Activated CD8-positive, alpha-beta memory T cell treated with anti-CD3 and anti-CD28 coated beads for 4 hours (primary cell): ENCODE data around the gene CUX1.
"Not testable (repeated sequence)": the region's sequence is repeated elsewhere in the genome, so short reads cannot be mapped to it uniquely, and the experiment has no call there.

Experiments used
- DNase-seq, 2 donors: peaks; one replicate each; pipeline ENCODE4 v3.0.0-alpha.2; 2020; ENCODE audit warnings: low read depth in 2 of 2

CUX1 gene

DNA sequence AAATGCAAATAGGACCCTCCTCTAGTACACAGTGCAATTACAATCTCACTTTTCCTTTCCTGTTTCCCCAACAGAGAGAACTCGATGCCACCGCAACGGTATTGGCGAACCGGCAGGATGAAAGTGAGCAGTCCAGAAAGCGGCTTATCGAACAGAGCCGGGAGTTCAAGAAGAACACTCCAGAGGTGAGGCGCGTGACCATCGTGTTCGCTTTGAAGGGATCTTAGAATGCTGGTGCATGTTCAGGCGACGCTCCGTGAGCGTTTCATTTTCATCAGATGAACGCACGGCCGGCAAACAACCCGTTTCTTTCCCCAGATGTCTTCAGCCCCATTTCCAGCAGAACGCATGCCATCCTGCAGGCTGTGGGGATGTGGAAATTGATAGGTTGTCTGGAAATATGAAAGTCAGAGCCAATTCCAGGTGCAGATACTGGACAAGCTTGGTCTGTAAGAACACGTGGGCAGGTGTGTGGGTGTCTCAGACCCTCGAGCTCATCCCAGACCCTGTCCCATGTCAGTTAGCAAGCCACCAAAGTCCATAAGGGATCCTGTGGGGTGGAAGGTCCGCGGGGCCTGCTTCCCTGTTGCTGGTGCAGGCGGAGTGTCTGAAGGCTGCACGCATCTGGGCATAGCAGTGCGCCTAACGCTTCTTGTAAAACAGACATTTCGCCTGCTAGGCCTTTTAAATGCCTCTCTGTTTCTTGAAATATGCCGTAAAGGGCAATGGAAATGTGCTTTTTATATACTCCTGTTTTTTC is 98.8 kb downstream of the CUX1 start:
- no peak for DNase-seq

DNA sequence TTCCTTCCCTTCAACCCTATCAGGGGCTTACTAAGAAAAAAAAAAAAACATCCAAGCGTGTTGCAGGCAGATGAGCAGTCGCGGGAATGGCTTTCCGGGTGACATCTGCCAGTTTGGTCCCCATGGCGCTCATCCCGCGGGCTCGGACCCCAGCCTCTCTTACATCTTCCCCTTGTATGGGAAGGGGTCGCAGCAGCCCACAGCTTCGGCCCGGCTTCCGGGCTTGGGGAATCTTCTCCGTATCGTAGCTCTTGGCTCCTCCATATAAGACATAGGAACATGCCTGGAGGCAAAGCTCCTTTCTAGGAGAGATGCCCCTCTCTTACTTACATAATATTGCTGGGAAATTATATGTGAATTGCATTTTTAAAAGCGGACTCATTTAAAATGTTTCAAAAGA is 99.5 kb downstream of the CUX1 start:
- DNase-seq = no peak

DNA sequence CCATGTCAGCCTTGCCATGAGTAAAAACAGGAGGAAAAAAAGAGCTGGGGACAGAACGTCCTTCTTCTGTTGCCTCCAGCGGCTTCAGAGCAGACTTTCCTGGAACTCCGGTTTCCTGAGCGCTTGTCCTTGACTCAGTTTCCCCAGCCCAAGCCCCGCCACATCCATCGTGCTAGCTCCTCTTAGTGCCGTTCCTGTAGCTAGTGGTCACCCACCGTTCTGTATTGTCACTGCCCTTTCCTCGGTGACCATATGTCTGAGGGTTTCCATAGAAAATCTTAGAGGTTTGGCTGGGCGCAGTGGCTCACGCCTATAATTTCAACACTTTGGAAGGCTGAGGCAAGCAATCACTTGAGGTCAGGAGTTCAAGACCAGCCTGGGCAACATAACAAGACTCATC is 100.1 kb downstream of the CUX1 start:
- DNase-seq = no peak

DNA sequence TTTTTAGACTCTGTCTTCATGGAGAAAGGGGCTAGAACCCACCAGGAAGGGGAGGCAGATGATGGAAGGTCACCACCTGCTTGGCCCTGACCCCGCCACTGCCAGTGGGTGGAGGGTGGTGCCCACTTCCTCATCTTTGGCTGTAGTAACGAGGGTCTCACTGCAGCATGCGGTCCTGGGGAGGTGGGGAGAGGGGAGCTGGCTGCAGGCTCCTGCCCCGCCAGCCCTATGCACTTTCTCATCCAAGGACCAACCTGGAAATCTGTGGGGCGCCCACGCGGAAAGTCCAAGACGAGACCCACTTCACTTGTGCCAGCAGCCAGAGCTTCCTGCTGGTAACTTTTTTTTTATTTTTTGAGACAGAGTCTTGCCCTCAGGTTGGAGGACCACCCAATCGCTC is 101.0 kb downstream of the CUX1 start:
- no peak for DNase-seq

DNA sequence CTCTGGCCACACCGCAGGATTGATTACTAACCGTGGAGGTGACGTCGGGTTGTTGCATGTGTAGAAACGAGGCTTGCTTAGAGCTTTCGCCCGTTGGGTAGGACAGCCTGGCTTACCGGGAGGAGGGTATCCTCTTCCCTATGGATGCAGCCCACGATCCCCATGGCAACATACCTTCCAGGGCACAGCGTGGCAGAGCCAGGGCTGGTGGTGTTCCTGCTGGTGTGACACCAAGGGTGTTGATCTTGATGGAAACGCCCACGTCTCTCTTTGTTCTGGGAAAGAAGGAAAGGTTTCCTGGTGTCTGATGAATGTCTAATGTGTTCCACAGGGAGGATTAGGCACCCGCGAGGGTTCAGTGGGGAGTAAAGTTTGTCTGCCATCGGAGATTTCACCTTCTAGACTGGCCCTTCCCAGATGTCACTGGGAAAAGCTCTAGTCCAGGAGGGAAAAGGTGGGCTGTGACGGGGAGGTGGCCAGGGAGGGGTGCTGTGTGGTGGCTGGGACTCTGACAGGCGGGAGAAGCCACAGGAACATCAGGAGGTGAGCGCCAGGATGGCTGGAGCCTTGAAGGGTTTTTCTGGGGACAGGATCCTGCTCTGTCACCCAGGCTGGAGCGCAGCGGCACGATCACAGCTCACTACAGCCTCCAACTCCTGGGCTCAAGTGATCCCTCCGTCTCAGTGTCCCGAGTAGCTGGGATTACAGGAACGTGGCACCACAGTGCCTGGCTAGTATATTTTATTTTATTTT is 102.1 kb downstream of the CUX1 start:
- no peak for DNase-seq

DNA sequence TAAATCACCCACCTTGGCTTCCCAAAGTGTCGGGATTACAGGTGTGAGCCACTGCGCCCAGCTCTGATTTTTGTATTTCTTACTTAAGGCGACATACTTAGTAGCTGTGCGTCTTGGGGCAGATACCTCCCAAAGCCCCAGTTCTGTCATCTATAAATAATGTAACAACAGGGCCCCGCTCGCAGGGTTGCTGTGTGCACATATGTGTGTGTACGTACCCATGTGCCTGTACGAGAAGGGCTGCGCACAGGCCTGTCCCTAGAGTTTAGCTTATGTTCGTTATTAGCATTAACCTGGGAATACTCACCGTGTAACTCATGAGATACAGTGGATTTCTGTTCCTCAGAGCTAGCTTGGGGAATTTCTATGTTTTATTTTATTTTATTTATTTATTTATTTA is 103.6 kb downstream of the CUX1 start:
- DNase-seq = no peak

DNA sequence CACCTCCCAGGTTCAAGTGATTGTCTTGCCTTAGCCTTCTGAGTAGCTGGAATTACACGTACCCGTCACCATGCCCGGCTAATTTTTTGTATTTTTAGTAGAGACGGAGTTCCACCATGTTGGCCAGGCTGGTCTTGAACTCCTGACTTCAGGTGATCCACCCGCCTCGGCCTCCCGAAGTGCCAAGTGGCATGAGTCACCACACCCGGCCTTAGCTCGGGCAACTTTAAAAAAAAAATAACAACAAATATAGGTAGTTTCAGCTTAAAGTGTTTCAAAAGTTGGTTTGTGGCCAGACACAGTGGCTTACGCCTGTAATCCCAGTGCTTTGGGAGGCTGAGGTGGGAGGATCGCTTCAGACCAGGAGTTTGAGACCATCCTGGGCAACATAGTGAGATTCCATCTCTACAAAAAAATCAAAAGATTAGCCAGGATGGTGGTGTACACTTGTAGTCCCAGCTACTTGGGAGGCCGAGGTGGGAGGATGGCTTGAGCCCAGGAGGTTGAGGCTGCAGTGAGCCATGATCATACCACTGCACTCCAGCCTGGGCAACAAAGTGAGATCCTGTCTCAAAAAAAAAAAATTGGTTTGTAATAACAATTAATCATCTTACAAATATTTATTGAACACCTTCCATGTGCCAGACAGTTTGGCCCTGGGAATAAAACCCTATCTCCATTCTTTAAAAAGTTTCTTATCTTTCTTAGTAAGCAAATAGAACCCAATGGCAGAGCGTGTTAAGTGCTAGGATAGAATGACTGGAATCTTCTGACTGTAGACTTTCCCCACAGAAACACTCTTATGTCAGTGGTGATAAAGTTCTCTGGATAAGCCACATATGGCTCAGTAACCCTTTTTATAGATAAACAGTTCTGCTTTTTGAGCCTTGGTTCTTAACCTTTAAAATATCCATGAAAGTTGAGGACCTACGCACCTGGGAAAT is 104.4 kb downstream of the CUX1 start:
- DNase-seq = not testable (repeated sequence)

DNA sequence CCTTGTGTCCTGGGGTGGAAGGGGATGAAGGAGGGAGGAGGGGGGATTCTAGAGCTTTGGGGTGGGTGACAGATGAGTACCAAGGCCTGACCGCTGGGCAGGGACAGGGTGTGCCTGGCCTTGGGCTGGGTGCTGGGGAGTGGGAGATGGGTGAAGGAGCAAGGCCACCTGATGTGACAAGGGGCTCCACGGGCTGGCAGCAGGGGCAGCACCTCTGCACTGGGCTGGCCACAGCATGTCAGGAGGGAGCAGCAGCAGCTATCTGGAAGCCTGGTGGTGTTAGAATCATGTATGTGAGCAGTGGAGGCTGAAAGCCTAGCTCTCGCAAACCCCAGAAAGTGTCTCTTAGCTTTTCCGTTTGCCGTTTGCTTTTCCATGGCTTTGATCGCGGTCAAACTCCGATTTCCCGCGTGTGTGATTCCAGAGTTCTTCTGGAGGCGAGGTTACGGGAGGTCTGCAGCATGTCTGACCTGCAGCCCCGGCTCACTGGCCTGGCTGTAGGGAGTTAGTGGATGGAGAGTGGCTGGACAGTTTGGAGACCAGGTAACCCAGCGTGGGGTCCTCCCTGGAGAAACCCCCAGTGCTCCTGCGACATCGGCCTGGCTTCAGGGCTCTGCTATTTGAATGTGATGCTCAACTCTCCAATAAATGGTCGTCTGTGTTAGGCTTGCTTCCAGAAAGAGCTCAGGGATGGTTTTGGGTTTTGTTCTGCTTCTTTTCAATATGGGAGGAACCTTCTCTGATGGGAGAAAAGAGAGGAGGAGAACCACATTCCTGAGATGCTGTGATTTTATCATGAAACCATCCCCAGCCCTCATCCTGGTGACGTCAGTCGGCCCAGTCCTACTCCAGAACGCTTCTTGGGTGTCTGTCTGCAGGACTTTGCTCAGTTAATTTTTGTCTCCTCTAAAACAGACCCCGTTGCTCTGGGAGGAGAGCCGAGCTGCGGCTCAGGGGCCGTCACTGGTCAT is 105.5 kb downstream of the CUX1 start:
- no peak for DNase-seq

DNA sequence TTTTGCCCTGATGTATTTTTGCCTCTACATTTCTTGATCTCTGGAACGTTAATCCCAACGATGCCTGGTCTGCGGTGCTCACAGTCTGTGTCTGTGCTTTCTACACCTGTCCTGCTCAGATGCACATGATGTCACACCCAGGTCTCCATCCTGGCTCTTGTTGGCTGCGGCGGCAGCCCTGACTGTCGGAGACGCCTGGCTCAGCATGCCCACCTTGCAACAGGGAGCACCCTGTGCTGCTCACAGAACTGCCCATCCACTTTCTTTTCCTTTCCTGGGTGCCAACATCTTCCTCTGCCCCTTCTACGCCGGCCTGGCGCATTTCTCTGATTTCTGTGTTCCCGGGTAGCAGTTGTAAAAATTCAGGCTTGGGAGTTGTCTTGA is 106.2 kb downstream of the CUX1 start:
- no peak for DNase-seq

DNA sequence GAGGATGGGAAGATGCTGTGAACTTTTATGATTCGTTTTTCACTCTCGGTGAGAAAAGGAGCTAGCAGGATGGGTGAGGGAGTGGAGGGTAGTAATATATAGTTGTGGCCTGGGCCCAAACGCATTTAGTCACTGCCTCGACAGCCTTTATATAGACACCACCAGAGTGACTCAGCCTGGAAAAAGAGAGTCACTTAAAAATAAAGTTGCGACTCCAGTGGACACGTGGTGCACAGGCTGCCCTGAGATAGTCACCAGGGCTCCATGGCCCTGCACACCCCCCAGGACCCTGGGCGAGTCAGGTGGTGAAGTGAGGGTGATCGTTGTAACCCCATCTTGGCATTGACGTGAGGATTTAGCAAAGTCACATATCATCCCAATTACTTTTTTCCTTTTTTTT is 106.7 kb downstream of the CUX1 start:
- DNase-seq = no peak

DNA sequence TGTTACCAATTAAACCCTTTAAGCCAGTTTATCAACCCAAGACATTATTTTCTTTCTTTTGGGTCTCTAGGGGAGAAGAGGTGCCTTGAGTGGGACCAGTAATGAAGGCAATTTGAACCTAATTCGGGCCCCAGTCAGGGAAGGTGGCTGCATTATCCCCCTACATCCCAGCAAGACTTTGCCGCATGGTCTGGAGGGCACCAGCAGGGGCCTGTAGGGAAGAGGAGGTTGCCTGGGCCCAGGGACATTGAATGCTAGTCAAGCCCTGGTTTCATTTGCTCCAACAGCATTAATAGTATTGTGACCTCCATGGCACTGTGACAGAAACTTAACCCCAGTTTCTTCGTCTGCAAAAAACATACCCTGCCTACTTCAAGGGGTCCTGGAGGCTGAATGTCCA is 108.8 kb downstream of the CUX1 start:
- DNase-seq = no peak

DNA sequence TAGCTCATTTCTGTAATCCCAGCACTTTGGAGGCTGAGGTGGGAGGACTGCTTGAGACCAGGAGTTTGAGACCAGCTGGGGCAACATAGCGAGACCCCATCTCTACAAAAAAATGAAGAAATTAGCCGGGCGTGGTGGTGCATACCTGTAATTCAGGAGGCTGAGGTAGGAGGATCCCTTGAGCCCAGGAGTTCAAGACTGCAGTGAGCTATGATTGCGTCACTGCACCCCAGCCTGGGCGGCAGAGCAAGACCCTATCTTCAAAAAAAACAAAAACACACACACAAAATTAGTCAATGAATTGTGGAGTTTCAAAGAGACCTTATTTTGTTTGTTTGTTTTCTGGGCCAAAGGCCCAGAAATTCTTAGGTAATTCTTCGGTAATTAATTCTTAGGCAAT is 110.0 kb downstream of the CUX1 start:
- no peak for DNase-seq

DNA sequence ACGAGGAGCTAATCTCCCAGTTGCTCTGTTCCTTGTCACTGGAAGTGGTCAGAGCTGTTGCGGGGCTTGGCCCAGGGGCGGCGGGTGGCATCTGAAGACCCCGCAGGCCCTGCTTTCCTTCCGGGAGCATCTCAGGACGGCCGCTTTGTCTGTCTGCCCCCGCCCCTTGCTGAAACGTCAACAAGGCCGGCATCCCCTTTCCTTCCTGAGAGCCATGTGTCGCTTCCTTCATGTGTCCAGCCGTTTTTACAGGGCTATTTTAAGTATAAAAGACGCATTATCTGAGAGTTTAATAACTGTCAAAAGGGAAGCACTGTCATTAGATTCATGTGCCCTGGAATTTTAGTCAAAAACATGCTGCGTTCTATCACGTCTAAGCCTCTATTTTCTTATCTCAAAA is 110.4 kb downstream of the CUX1 start:
- no peak for DNase-seq

DNA sequence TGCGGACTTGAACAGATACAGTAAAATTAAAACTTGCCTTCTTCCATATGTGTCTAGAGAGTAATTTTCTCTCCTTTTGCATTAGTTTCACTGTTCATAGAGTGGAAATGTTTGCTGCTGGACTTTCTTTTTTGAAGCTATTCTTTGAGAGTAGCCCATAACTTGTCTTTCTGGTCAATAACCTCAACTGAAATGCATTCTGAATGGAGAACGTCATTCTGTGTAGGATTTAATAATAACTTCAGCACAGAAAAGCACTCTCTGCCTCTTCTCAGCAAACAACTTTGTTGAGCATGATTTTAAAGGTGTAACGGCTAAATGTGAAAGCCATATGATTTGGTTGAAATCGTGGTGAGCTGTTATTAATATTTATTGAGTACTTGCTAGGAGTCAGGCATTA is 111.8 kb downstream of the CUX1 start:
- no peak for DNase-seq

DNA sequence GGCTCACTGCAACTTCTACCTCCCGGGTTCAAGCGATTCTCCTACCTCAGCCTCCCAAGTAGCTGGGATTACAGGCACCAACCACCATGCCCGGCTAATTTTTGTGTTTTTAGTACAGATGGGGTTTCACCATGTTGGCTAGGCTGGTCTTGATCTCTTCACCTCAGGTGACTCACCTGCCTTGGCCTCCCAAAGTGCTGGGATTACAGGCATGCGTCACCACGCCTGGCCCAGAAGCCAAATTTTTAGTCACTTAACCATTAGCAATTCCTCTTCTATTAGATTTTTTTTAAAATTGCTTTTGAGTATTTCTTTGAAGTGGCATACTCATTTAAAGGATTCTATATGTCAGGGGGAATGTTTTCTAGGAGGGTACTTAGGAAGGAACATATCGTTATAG is 112.5 kb downstream of the CUX1 start:
- not testable (repeated sequence) for DNase-seq

DNA sequence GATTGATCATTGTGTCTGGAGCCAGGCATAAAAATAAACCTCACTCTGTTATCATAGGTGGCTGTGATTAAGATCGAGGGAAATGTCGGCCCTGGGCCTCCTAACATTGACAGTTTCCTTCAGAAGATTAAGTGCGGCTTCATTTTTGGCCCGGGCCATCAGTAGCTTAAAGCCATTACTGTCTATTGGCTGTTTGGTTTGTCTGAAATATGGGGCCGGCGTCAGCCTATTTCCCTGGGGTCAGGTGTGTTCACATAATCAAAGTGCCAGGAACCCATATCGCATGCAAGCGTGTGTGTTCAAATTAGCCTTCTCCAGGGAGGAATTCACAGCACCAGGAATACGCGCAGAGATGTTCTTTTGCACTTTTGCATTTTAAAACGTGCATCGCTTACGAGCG is 114.7 kb downstream of the CUX1 start:
- no peak for DNase-seq

DNA sequence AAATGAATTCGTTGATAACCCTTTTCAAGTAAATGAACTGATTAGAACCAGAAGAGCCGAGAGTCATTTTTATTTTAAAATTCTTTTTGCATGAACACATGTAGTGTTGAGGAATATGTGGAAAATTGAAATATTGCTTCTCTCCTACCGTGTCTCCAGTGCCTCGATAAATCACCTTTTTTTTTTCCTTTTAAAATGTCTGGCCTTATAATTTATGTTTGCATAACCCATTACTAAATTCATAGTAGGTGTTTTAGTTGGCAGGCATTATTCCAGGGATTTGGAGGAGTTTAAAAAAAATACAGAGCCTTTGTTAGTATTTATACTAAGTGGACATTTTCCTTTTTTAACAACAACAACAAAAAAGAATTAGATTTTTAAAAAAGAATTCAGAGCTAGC is 115.6 kb downstream of the CUX1 start:
- no peak for DNase-seq

DNA sequence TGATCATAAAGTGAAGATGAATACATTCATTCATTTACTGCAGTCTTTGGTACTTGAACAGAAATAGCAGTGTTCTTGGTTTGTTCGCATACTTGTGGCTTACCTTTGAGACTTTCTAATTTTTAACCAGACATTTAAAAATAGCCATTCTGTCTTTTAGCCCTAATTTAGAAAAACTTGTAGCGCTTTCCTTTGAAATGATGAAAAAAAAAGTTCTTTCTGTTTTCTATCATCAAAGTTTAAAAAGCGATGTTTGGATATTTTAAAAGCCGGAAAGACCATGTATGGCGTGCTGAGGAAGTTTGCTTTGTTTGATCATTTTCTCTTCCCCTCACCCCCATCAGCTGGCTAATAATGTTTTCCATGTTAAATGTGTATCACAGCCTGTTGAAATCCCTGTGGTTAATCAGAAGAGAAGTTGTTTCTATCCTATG is 116.3 kb downstream of the CUX1 start:
- DNase-seq = no peak

DNA sequence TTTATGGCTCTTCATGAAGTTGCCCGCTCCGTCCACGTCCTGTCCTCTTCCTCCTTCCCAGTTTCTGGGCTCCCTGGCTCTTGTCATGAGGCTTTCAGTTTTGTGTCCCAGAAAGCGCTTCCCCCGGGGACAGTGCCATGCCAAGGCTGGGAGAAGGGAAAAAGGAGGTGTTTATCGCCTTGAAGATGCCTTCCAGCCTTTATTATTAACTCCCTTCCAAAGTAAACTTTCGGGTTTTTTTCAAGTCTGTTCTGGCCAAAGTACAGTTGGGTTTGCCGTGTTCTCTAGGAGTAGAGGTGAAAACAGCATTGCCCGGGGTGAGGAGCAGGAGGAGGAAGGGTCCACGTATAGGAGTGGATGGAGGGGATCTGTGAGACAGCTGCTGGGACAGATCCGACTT is 117.2 kb downstream of the CUX1 start:
- DNase-seq = no peak

DNA sequence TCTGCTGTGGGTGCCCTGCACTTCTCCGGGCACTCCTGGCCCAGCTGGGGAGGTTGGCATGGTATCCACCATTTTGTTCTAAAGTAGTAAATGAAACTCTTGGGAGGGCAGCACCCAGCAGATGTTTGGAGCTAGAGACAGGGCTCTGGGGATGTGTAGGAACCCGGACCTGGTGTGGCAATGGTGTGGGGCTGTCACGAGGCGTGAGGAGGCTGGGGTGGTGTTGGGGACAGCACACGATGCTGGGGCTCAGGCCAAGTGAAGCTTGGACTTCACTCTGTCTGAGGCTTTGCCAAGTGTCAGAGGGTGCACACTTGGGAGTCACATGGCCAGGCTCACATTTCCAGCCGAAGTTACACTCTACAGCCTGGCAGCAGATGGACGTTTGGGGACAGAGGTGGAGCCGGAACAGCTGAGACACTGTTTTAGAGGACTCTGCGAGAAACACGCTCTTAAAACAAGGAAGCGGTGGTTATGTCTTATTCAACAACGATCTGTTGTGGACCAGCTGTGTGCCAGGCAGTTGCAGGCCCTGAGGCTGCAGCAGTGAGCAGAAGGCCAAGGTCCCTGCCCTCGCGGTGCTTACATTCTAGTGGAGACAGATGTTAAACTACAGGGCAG is 118.2 kb downstream of the CUX1 start:
- DNase-seq = no peak

DNA sequence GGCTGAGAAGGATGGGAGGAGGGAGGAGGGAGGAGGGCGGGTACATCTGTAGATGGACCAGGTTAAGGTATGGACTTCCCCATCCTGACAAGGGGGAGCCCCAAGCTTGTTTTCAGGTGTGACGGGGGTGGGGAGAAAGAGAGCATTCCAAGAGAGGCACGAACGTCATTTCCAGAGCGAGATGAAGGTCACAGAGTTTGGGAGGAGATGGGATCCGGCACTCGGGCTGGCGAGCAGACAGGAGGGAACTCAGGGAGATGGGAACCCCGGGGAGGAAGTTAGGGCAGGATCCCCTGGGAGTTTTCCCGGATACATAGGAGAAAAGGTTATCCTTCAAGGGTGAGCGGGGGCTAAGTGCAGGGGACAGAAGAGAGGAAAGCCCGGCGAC is 118.8 kb downstream of the CUX1 start:
- DNase-seq = no peak
